A549 (cell line): ENCODE data around the gene IGHMBP2. TPM values are rescaled to one million over a fixed set of nuclear protein-coding genes. Genes with fewer than 3 reads are reported as not detected.

Source experiments
- ATAC-seq, 2 experiments: fragments of 200-7000 bp in 1 of 2; fragments of >200 bp in 1 of 2; cut with Nextera tagmentation in 1 of 2; cut with Tn5 transposase in 1 of 2; 3 replicates each; pipeline versions ENCODE4 v1.8.0 to v1.9.1; 2018 to 2020; ENCODE audit warnings: mild to moderate bottlenecking in 1 of 2, moderate library complexity in 1 of 2
- CTCF ChIA-PET: fragments of 300-600 bp; sonication (Branson Sonifier 250); formaldehyde crosslinking; extraction: SDS; loops from one replicate; lab custom pipeline; 2021; ENCODE audit warnings: antibody characterized with exemption, inconsistent platforms; lab: Yijun Ruan, JAX
- POLR2A ChIA-PET: fragments of 350-600 bp; formaldehyde crosslinking; extraction: SDS; loops from one replicate; lab custom pipeline; 2021; ENCODE audit warnings: antibody characterized with exemption, inconsistent platforms; lab: Yijun Ruan, JAX
- DNase-seq, 2 experiments: peaks; one replicate each; pipeline versions ENCODE4 v3.0.0 to v3.0.0-alpha.2; 2011 to 2016; ENCODE audit warnings: low read depth in 1 of 2, low spot score in 1 of 2
- FAIRE-seq: peaks from 2 replicates; lab custom pipeline; 2011; peaks lifted over from hg19 to GRCh38; lab: Jason Lieb, UNC
- H3K27ac ChIP-seq, 2 experiments: fragments of >200 bp; sonication (Bioruptor Twin); formaldehyde crosslinking; 3 replicates each; pipeline ENCODE4 v1.5.1; 2016 to 2017
- H3K4me1 ChIP-seq: fragments of >200 bp; sonication (Bioruptor Twin); formaldehyde crosslinking; 3 replicates; pipeline ENCODE4 v1.6.1; 2016
- H3K4me2 ChIP-seq: fragments of >200 bp; sonication (Bioruptor Twin); formaldehyde crosslinking; 3 replicates; pipeline ENCODE4 v1.6.1; 2016
- H3K4me3 ChIP-seq: fragments of >200 bp; sonication (Bioruptor Twin); formaldehyde crosslinking; 3 replicates; pipeline ENCODE4 v1.5.1; 2016
- H3K9me3 ChIP-seq: fragments of >200 bp; sonication (Bioruptor Twin); formaldehyde crosslinking; 3 replicates; pipeline ENCODE4 v1.6.1; 2016
- BCL3 ChIP-seq: fragments of >200 bp; sonication (Bioruptor Twin); formaldehyde crosslinking; IDR thresholded peaks from 3 replicates; pipeline ENCODE4 v1.6.1; 2016
- CBX2 ChIP-seq: fragments of 200-600 bp; sonication (generic); IDR thresholded peaks from 2 replicates; pipeline ENCODE4 v1.6.1; 2016; ENCODE audit warnings: low read depth, mild to moderate bottlenecking, borderline replicate concordance
- CBX8 ChIP-seq: fragments of 200-600 bp; sonication (generic); IDR thresholded peaks from 2 replicates; pipeline ENCODE4 v1.6.1; 2016
- CHD2 ChIP-seq: fragments of 150-350 bp; IDR thresholded peaks from 2 replicates; pipeline ENCODE4 v1.6.1; 2014; ENCODE audit warnings: low read length; ENCODE audit not compliant: partially characterized antibody
- EHF ChIP-seq: fragments of 250-450 bp; sonication (Bioruptor Pico); IDR thresholded peaks from 2 replicates; pipeline ENCODE4 v1.5.0; 2020; ENCODE audit warnings: mild to moderate bottlenecking
- EHMT2 ChIP-seq: fragments of 200-600 bp; sonication (generic); IDR thresholded peaks from 2 replicates; pipeline ENCODE4 v1.6.1; 2016; ENCODE audit warnings: antibody characterized with exemption, low read depth, mild to moderate bottlenecking, moderate library complexity
- ESRRA ChIP-seq: fragments of 150-350 bp; IDR thresholded peaks from 2 replicates; pipeline ENCODE4 v1.6.1; 2014; ENCODE audit warnings: mild to moderate bottlenecking, low read length, borderline replicate concordance
- HOXA7 ChIP-seq: fragments of 250-450 bp; sonication (Bioruptor Pico); IDR thresholded peaks from 2 replicates; pipeline ENCODE4 v1.5.0; 2020; ENCODE audit warnings: mild to moderate bottlenecking, moderate library complexity
- HOXB13 ChIP-seq: fragments of 250-450 bp; sonication (Bioruptor Pico); IDR thresholded peaks from 2 replicates; pipeline ENCODE4 v1.5.0; 2020; ENCODE audit warnings: low read depth, mild to moderate bottlenecking, moderate library complexity
- HOXB5 ChIP-seq: fragments of 250-450 bp; sonication (Bioruptor Pico); IDR thresholded peaks from 2 replicates; pipeline ENCODE4 v1.5.0; 2020; ENCODE audit warnings: mild to moderate bottlenecking, moderate library complexity
- KDM1A ChIP-seq: fragments of 200-600 bp; sonication (generic); IDR thresholded peaks from 2 replicates; pipeline ENCODE4 v1.6.1; 2016; ENCODE audit warnings: low read depth, mild to moderate bottlenecking
- MAX ChIP-seq: IDR thresholded peaks from 2 replicates; pipeline ENCODE4 v1.6.1; 2012
- MYC ChIP-seq: IDR thresholded peaks from 2 replicates; pipeline ENCODE4 v1.6.1; 2012; ENCODE audit warnings: mild to moderate bottlenecking, inconsistent platforms, low read length, improper control_type of control experiment, borderline replicate concordance
- PHF8 ChIP-seq: fragments of 200-600 bp; sonication (generic); IDR thresholded peaks from 2 replicates; pipeline ENCODE4 v1.6.1; 2016; ENCODE audit warnings: low read depth, mild to moderate bottlenecking, antibody characterized with exemption, moderate library complexity, borderline replicate concordance
- POLR2A ChIP-seq: IDR thresholded peaks from 2 replicates; pipeline ENCODE4 v1.6.1; 2012; ENCODE audit warnings: mild to moderate bottlenecking, low read length
- POLR2AphosphoS2 ChIP-seq: conservative IDR thresholded peaks from 2 replicates; pipeline ENCODE4 v1.6.1; 2012; ENCODE audit warnings: low read length, improper control_type of control experiment, inconsistent platforms
- RARB ChIP-seq: fragments of 250-450 bp; sonication (Bioruptor Pico); IDR thresholded peaks from 2 replicates; pipeline ENCODE4 v1.8.0; 2021; ENCODE audit warnings: mild to moderate bottlenecking, moderate library complexity
- RNF2 ChIP-seq: fragments of 200-600 bp; sonication (generic); IDR thresholded peaks from 2 replicates; pipeline ENCODE4 v1.6.1; 2016; ENCODE audit warnings: low read depth, mild to moderate bottlenecking, antibody characterized with exemption, moderate library complexity, borderline replicate concordance
- SMC3 ChIP-seq: fragments of >200 bp; sonication (Bioruptor Twin); formaldehyde crosslinking; IDR thresholded peaks from 3 replicates; pipeline ENCODE4 v1.6.1; 2018; ENCODE audit warnings: inconsistent platforms
- TFCP2L1 ChIP-seq: fragments of 250-450 bp; sonication (Bioruptor Pico); IDR thresholded peaks from 2 replicates; pipeline ENCODE4 v1.5.0; 2021; ENCODE audit warnings: mild to moderate bottlenecking
- WGBS: methylation state at CpG from one replicate; pipeline ENCODE4 v1.1.6; 2017; ENCODE audit errors: missing lambda C conversion rate; 5-methylcytosine and 5-hydroxymethylcytosine counted together
- polyA plus RNA-seq, 4 experiments: library from polyadenylated mRNA; depleted of rRNA in 3 of 4; stranded (reverse); fragments of >200 nt; fragmentation: RNase III in 1 of 4; extraction: RNeasy Plus Mini Kit Qiagen cat#74134 plus additional on column Dnase treatment in 1 of 4; gene quantifications; 2 replicates in 3 of 4; 3 replicates in 1 of 4; pipeline ENCODE4 v1.2.3, GENCODE V29; 2011 to 2017
- TF ChIP-seq, protein P1 (sequence below): fragments of 250-450 bp; sonication (Bioruptor Pico); IDR thresholded peaks from 2 replicates; pipeline ENCODE4 v1.5.0; 2021; ENCODE audit warnings: mild to moderate bottlenecking, moderate library complexity, borderline replicate concordance
- TF ChIP-seq, protein P2 (sequence below): fragments of >200 bp; sonication (Bioruptor Twin); formaldehyde crosslinking; IDR thresholded peaks from 3 replicates; pipeline ENCODE4 v1.5.1; 2016
- TF ChIP-seq, protein P3 (sequence below): fragments of 200-600 bp; sonication (generic); IDR thresholded peaks from 2 replicates; pipeline ENCODE4 v1.6.1; 2016; ENCODE audit warnings: antibody characterized with exemption, mild to moderate bottlenecking, moderate library complexity

IGHMBP2 gene
- polyA plus RNA-seq, 2 of the 4 experiments (the other 2 are of a cell fraction) = 11.9 to 12.8 TPM

DNA sequence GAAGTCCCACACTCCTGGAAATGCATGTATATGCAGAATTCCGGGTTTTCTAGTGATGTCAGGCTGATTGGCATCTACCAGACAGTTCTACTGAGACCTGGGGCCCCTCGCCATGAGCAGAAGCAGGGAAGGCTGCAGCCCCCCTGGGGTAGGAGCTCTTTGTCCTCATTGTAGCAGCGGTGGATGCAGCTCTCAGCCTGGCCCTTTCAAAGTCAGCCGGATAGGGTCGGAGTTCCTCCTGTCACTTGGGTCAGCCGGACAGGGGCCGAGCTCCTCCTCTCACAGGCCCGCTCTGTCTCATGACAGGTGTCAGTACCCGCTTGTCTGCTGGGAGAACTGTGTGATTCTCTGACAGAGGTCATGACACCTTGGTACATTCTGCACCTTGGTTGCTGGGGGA, 47.1 kb downstream of the IGHMBP2 start:
- H3K4me2 ChIP-seq = no peak overlapping the region
- DNase-seq (no peak), FAIRE-seq (no peak), ATAC-seq (no peak)
- ChIA-PET CTCF (interaction anchor here (0.6 to 3.1 kb wide), 13 partner anchors 10 to 149 kb away, joined by 3 to 17 read pairs (median 4); no protein-coding TSS in a partner anchor), POLR2A (no interaction called here)
- 73% methylated on average over 8 of the region's 9 CpGs for WGBS
- no peaks in the 10 kb centered on the region for H3K9me3 ChIP-seq
- TF ChIP-seq MAX (no peak), PHF8 (no peak), HOXB13 (CRISPR knock-in tag) (no peak), ESRRA (no peak), CBX8 (no peak), HOXA7 (CRISPR knock-in tag) (no peak), RARB (CRISPR knock-in tag) (no peak), POLR2A (no peak), CBX2 (no peak), CHD2 (no peak), MYC (no peak), KDM1A (no peak), POLR2AphosphoS2 (no peak), EHMT2 (no peak), TFCP2L1 (no peak), EHF (CRISPR knock-in tag) (no peak), BCL3 (no peak), RNF2 (no peak)
- TF ChIP-seq, protein P1, sequence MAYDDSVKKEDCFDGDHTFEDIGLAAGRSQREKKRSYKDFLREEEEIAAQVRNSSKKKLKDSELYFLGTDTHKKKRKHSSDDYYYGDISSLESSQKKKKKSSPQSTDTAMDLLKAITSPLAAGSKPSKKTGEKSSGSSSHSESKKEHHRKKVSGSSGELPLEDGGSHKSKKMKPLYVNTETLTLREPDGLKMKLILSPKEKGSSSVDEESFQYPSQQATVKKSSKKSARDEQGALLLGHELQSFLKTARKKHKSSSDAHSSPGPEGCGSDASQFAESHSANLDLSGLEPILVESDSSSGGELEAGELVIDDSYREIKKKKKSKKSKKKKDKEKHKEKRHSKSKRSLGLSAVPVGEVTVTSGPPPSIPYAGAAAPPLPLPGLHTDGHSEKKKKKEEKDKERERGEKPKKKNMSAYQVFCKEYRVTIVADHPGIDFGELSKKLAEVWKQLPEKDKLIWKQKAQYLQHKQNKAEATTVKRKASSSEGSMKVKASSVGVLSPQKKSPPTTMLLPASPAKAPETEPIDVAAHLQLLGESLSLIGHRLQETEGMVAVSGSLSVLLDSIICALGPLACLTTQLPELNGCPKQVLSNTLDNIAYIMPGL (CRISPR knock-in tag) = no peak
- TF ChIP-seq, protein P2, sequence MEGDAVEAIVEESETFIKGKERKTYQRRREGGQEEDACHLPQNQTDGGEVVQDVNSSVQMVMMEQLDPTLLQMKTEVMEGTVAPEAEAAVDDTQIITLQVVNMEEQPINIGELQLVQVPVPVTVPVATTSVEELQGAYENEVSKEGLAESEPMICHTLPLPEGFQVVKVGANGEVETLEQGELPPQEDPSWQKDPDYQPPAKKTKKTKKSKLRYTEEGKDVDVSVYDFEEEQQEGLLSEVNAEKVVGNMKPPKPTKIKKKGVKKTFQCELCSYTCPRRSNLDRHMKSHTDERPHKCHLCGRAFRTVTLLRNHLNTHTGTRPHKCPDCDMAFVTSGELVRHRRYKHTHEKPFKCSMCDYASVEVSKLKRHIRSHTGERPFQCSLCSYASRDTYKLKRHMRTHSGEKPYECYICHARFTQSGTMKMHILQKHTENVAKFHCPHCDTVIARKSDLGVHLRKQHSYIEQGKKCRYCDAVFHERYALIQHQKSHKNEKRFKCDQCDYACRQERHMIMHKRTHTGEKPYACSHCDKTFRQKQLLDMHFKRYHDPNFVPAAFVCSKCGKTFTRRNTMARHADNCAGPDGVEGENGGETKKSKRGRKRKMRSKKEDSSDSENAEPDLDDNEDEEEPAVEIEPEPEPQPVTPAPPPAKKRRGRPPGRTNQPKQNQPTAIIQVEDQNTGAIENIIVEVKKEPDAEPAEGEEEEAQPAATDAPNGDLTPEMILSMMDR = no peak
- no peaks in the 10 kb centered on the region; the same call in 2 of the 3 replicates for H3K4me1 ChIP-seq
- H3K4me3 ChIP-seq = no peak overlapping the region
- no peak overlapping the region for H3K27ac ChIP-seq

DNA sequence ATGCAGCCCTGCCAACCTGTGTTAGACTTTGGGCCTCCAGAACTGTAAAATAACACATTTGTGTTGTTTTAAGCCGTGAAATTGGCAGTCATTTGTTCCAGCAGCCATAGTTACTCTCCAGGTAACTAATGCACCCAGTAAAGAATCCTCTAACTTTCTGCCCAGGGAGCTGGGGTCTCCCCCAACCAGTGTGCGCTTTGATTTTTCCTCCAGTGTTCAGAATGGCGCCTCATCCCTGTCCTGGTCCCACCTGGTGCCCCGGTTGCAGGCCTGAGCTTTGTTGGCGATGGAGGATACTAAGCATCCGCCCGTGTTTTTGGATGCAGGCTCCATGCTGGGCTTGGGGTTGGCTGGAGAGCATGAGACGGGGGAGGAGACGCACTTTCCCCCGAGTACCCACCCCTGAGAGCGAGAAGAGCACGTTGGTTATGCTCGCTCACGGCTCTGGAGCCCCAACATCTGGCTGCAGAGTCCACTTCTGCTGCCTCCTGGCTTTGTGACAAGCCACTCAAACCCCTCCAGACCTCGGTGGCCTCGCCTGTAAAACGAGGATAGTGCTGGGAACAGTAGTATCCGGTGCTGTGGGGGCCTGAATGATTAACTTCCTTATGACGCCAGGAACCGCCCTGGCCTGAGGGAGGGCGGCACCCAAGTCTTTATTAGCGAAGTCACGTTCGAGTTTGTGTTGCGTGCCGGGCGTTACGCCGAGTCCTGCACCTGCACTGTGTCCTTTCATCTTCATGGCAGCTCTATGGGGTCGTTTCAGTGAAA, 51.3 kb downstream of the IGHMBP2 start:
- no peak overlapping the region for H3K4me3 ChIP-seq
- CTCF ChIA-PET = interaction anchor here (1.4 to 1.5 kb wide), 2 partner anchors 25 to 64 kb away, joined by 3 read pairs; partner anchors contain the start of gene MRGPRD
- peak in 1 of 2 experiments; percentile 14; a peak in 3 of 6 replicates for ATAC-seq
- H3K9me3 ChIP-seq = no peaks in the 10 kb centered on the region
- no peak overlapping the region for H3K27ac ChIP-seq
- FAIRE-seq = no peak
- POLR2A ChIA-PET = no interaction called here
- 76% methylated on average over 30 of the region's 30 CpGs for whole genome bisulfite sequencing
- no peaks in the 10 kb centered on the region; the same call in 2 of the 3 replicates for H3K4me1 ChIP-seq
- TF ChIP-seq, protein P3, sequence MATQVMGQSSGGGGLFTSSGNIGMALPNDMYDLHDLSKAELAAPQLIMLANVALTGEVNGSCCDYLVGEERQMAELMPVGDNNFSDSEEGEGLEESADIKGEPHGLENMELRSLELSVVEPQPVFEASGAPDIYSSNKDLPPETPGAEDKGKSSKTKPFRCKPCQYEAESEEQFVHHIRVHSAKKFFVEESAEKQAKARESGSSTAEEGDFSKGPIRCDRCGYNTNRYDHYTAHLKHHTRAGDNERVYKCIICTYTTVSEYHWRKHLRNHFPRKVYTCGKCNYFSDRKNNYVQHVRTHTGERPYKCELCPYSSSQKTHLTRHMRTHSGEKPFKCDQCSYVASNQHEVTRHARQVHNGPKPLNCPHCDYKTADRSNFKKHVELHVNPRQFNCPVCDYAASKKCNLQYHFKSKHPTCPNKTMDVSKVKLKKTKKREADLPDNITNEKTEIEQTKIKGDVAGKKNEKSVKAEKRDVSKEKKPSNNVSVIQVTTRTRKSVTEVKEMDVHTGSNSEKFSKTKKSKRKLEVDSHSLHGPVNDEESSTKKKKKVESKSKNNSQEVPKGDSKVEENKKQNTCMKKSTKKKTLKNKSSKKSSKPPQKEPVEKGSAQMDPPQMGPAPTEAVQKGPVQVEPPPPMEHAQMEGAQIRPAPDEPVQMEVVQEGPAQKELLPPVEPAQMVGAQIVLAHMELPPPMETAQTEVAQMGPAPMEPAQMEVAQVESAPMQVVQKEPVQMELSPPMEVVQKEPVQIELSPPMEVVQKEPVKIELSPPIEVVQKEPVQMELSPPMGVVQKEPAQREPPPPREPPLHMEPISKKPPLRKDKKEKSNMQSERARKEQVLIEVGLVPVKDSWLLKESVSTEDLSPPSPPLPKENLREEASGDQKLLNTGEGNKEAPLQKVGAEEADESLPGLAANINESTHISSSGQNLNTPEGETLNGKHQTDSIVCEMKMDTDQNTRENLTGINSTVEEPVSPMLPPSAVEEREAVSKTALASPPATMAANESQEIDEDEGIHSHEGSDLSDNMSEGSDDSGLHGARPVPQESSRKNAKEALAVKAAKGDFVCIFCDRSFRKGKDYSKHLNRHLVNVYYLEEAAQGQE = no peak
- TF ChIP-seq MYC (no peak), CBX8 (no peak), SMC3 (no peak), HOXB5 (CRISPR knock-in tag) (no peak), TFCP2L1 (no peak)
- no peak overlapping the region for H3K4me2 ChIP-seq
- DNase-seq = peak in 1 of 2 experiments; percentile 17
